CD4-positive, alpha-beta T cell (primary cell): ENCODE data around the gene MPPED1. TPM values are rescaled to one million over a fixed set of nuclear protein-coding genes. Genes with fewer than 3 reads are reported as not detected.

ENCODE experiments used
- ATAC-seq: fragments of 200-7000 bp; cut with Tn5 transposase; one replicate; pipeline ENCODE4 v1.10.0; 2022; ENCODE audit warnings: mild to moderate bottlenecking; ENCODE audit not compliant: poor library complexity
- CTCF ChIA-PET: fragments of 350-600 bp; sonication (Branson Sonifier 250); formaldehyde crosslinking; loops from one replicate; lab custom pipeline; 2021; ENCODE audit warnings: antibody characterized with exemption, inconsistent platforms; lab: Charles Lee
- POLR2A ChIA-PET: fragments of 350-600 bp; sonication (Branson Sonifier 250); formaldehyde crosslinking; loops from one replicate; lab custom pipeline; 2021; ENCODE audit warnings: antibody characterized with exemption, inconsistent platforms; lab: Charles Lee
- DNase-seq, 14 experiments: peaks; one replicate each; pipeline ENCODE4 v3.0.0-alpha.2; 2013 to 2020; ENCODE audit warnings: mixed read lengths in 2 of 14
- H3K27ac ChIP-seq, 2 donors: one replicate each; pipeline versions ENCODE4 v1.5.1 to v1.7.0; 2013; ENCODE audit warnings: low read length in 2 of 2, low read depth in 1 of 2, mild to moderate bottlenecking in 1 of 2
- H3K27me3 ChIP-seq, 2 experiments: 1 replicate in 1 of 2; 2 replicates in 1 of 2; pipeline versions ENCODE4 v1.6.1 to v1.7.0; 2013; ENCODE audit warnings: low read length in 2 of 2, control low read depth in 1 of 2, mild to moderate bottlenecking in 1 of 2, moderate library complexity in 1 of 2; ENCODE audit not compliant: insufficient read depth in 2 of 2, control insufficient read depth in 1 of 2
- H3K36me3 ChIP-seq: one replicate; pipeline ENCODE4 v1.6.1; 2013; ENCODE audit warnings: low read length, control low read depth; ENCODE audit not compliant: insufficient read depth
- H3K4me1 ChIP-seq: one replicate; pipeline ENCODE4 v1.6.1; 2013; ENCODE audit warnings: low read length, control low read depth; ENCODE audit not compliant: insufficient read depth
- H3K4me3 ChIP-seq: one replicate; pipeline ENCODE4 v1.5.1; 2013; ENCODE audit warnings: mild to moderate bottlenecking, low read length, moderate library complexity
- H3K9me3 ChIP-seq, 2 experiments: 1 replicate in 1 of 2; 2 replicates in 1 of 2; pipeline versions ENCODE4 v1.6.1 to v1.7.0; 2013; ENCODE audit warnings: low read length in 2 of 2, mild to moderate bottlenecking in 2 of 2, control low read depth in 1 of 2, moderate library complexity in 1 of 2; ENCODE audit not compliant: control insufficient read depth in 1 of 2, insufficient read depth in 1 of 2
- H3K27ac Mint-ChIP-seq: one replicate; pipeline ENCODE4 v1.8.0; 2020; ENCODE audit warnings: mixed read lengths
- H3K27me3 Mint-ChIP-seq: one replicate; pipeline ENCODE4 v1.8.0; 2021; ENCODE audit warnings: mixed read lengths
- H3K36me3 Mint-ChIP-seq: one replicate; pipeline ENCODE4 v1.8.0; 2021; ENCODE audit warnings: low read depth, mixed read lengths
- H3K4me1 Mint-ChIP-seq: one replicate; pipeline ENCODE4 v1.8.0; 2021; ENCODE audit warnings: low read depth, mixed read lengths
- H3K4me3 Mint-ChIP-seq: one replicate; pipeline ENCODE4 v1.8.0; 2020; ENCODE audit warnings: mild to moderate bottlenecking, mixed read lengths
- H3K9me3 Mint-ChIP-seq: one replicate; pipeline ENCODE4 v1.8.0; 2020; ENCODE audit warnings: mixed read lengths
- CTCF ChIP-seq: fragments of 200-600 bp; IDR thresholded peaks from one replicate; pipeline ENCODE4 v1.8.0; 2022; ENCODE audit warnings: antibody characterized with exemption, mild to moderate bottlenecking
- intact Hi-C, 2 experiments: fragments of 100-400 bp; cut with DNase I in 1 of 2; cut with micrococcal nuclease in 1 of 2; formaldehyde crosslinking; loops; one replicate each; pipeline versions ENCODE4 v1.15.1 to v1.9.0; 2023 to 2025; cut with DNase I, micrococcal nuclease
- total RNA-seq, 174 experiments: library from RNA in 2 of 174; stranded (reverse) in 2 of 174; gene quantifications; one replicate each; pipeline ENCODE4 v1.2.3 and lab custom pipeline; 2021 to 2026

The MPPED1 gene
- total RNA-seq, 2 experiments from 2014 or later: not detected

DNA sequence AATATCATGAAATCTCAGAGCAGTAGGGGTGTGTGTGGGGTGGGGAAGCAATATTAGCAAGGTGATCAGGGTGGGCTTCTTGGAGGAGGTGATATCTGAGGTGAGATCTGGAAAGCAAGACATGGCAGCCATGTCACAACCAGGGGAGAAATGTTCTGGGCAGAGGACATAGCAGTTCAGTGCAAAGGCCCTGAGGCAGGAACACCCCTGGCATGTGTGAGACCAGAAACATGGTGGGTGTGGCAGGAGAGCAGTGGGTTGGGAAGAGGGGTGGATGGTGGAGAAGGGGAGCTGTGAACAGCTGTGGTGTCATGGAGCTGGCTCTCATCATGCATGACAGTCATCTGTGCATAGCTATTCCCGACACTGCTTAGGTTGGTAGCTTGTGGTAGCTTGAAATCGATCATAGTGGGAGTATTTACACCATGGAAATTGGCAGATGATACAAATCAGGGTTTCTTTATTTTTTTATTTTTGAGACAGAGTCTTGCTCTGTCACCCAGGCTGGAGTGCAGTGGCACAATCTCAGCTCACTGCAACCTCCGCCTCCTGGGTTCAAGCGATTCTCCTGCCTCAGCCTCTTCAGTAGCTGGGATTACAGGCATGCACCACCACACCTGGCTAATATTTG, 17.9 kb upstream of the MPPED1 start:
- Histone ChIP-seq H3K27ac (no peak overlapping the region), H3K27me3 (no peaks in the 10 kb centered on the region), H3K36me3 (no peaks in the 10 kb centered on the region), H3K4me3 (no peak overlapping the region), H3K9me3 (no peaks in the 10 kb centered on the region), H3K4me1 (no peaks in the 10 kb centered on the region)
- ChIA-PET CTCF (no interaction called here), POLR2A (no interaction called here)
- ATAC-seq (no peak), DNase-seq (no peak)
- intact Hi-C loops: no loop called here
- Mint-ChIP-seq H3K4me3 (no peak overlapping the region), H3K27me3 (peaks cover 6% of the 10 kb centered on the region), H3K27ac (no peak overlapping the region), H3K36me3 (no peaks in the 10 kb centered on the region), H3K4me1 (no peaks in the 10 kb centered on the region), H3K9me3 (no peaks in the 10 kb centered on the region)
- TF ChIP-seq CTCF: no peak

- Mint-ChIP-seq H3K4me1 (no peaks in the 10 kb centered on the region), H3K27me3 (peaks cover 6% of the 10 kb centered on the region), H3K4me3 (no peak overlapping the region), H3K36me3 (no peaks in the 10 kb centered on the region), H3K9me3 (no peaks in the 10 kb centered on the region), H3K27ac (no peak overlapping the region)
- no peak for TF ChIP-seq CTCF
- intact Hi-C loops: no loop called here
- CTCF ChIA-PET: no interaction called here
- no peak for DNase-seq
- no peak overlapping the region for H3K27ac ChIP-seq
- H3K4me1 ChIP-seq: no peaks in the 10 kb centered on the region
- no peaks in the 10 kb centered on the region for H3K36me3 ChIP-seq
- no peaks in the 10 kb centered on the region for H3K27me3 ChIP-seq
- no peaks in the 10 kb centered on the region for H3K9me3 ChIP-seq
- ATAC-seq: no peak
- POLR2A ChIA-PET: no interaction called here
- H3K4me3 ChIP-seq: no peak overlapping the region
Observed at GRCh38 chr22:43395086-43395695, 16.6 kb upstream of the MPPED1 start.

GRCh38 chr22:43396321-43396933, 15.4 kb upstream of the MPPED1 start:
- CTCF ChIA-PET: interaction anchor here (0.5 kb wide), 1 partner anchor 1376 kb away, joined by 3 read pairs; no protein-coding TSS in a partner anchor
- Mint-ChIP-seq H3K27me3 (peaks cover 10% of the 10 kb centered on the region), H3K36me3 (no peaks in the 10 kb centered on the region), H3K4me3 (no peak overlapping the region), H3K9me3 (no peaks in the 10 kb centered on the region), H3K4me1 (no peaks in the 10 kb centered on the region), H3K27ac (no peak overlapping the region)
- TF ChIP-seq CTCF: no peak
- POLR2A ChIA-PET: no interaction called here
- Histone ChIP-seq H3K27ac (no peak overlapping the region), H3K4me1 (no peaks in the 10 kb centered on the region), H3K4me3 (no peak overlapping the region), H3K27me3 (no peaks in the 10 kb centered on the region), H3K9me3 (no peaks in the 10 kb centered on the region), H3K36me3 (no peaks in the 10 kb centered on the region)
- intact Hi-C loops: no loop called here
- DNase-seq: no peak
- no peak for ATAC-seq
